Right lobe of liver (tissue), 6 donors: Measurements from ENCODE around the gene SLC4A9. TPM values are rescaled to one million over a fixed set of nuclear protein-coding genes. Genes with fewer than 3 reads are reported as not detected.

Experiments
- ATAC-seq, 4 donors: fragments of 200-7000 bp; cut with Tn5 transposase; one replicate each; pipeline ENCODE4 v1.9.1; 2020; ENCODE audit warnings: mild to moderate bottlenecking in 4 of 4, moderate library complexity in 4 of 4
- DNase-seq, 3 donors: peaks; one replicate each; pipeline ENCODE4 v3.0.0-alpha.2; 2020
- H3K27ac ChIP-seq, 3 donors: fragments of 200-600 bp; one replicate each; pipeline ENCODE4 v1.8.0; 2022
- H3K27me3 ChIP-seq, 2 donors: fragments of 200-600 bp; one replicate each; pipeline ENCODE4 v1.8.0; 2022
- H3K36me3 ChIP-seq, 4 donors: fragments of 200-600 bp; sonication (generic) in 1 of 4; one replicate each; pipeline versions ENCODE4 v1.5.1 to v1.8.0; 2017 to 2022; ENCODE audit warnings: control low read depth in 1 of 4
- H3K4me1 ChIP-seq, 4 donors: fragments of 200-600 bp; sonication (generic) in 1 of 4; one replicate each; pipeline versions ENCODE4 v1.5.1 to v1.8.0; 2017 to 2022; ENCODE audit warnings: control low read depth in 1 of 4
- H3K4me3 ChIP-seq, 3 donors: fragments of 200-600 bp; one replicate each; pipeline ENCODE4 v1.8.0; 2022
- H3K9me3 ChIP-seq, 4 donors: fragments of 200-600 bp; sonication (generic) in 1 of 4; one replicate each; pipeline versions ENCODE4 v1.5.1 to v1.8.0; 2017 to 2022; ENCODE audit warnings: control low read depth in 1 of 4
- CTCF ChIP-seq, 4 donors: fragments of 200-600 bp in 3 of 4; fragments of 450-650 bp in 1 of 4; IDR thresholded peaks; one replicate each; pipeline versions ENCODE4 v1.5.1 to v1.8.0; 2016 to 2022; ENCODE audit warnings: antibody characterized with exemption in 4 of 4, mild to moderate bottlenecking in 2 of 4
- POLR2A ChIP-seq: fragments of 450-650 bp; IDR thresholded peaks from one replicate; pipeline ENCODE4 v1.6.1; 2017; ENCODE audit warnings: antibody characterized with exemption, mild to moderate bottlenecking
- WGBS: methylation state at CpG from one replicate; pipeline ENCODE4 v1.1.6; 2018; ENCODE audit warnings: low coverage, low lambda C conversion rate; ENCODE audit not compliant: insufficient coverage; ENCODE audit errors: missing lambda C conversion rate; 5-methylcytosine and 5-hydroxymethylcytosine counted together
- intact Hi-C, 2 donors: fragments of 100-400 bp; cut with DNase I; formaldehyde crosslinking; loops; one replicate each; pipeline versions ENCODE4 v1.11.2 to v1.14.1; 2022
- total RNA-seq, 6 experiments: library from RNA; depleted of rRNA in 2 of 6; stranded (reverse); fragments of >200 nt in 2 of 6; fragmentation: NEBNext Ultra II Directional in 3 of 6; extraction: Animal tissue kit (Norgen Biotek cat#: 25700) in 3 of 6; gene quantifications; one replicate each; pipeline versions ENCODE4 v1.1.0 to v1.2.4, GENCODE V29; 2016 to 2023
- donor health status: DM: no; HTN: yes; CAD: no.
- donor health status: DM: no; HTN: no; CAD: no.
- donor health status: DM: no; HTN: no; CAD: no.
- donor health status: DM: no; HTN: yes; CAD: no.
- donor health status: DM: no; HTN: yes; CAD: no.

The SLC4A9 gene
- total RNA-seq, 6 experiments from 2014 or later: not detected

DNA sequence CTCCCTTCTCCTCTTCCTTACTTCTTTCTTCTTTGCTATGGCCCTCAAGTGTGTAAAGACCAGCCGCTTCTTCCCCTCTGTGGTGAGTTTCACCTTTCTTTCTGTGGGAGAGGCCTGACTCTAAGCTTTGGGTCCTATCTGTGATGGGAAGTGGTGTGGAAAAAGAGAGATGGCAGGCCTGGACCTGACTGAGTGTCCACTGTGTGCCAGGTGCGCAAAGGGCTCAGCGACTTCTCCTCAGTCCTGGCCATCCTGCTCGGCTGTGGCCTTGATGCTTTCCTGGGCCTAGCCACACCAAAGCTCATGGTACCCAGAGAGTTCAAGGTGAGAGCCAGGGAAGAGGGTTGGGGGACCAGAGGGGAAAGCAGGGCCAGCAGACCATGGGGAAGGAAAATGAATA is 5.9 kb downstream of the SLC4A9 start:
- DNase-seq (peak in 1 of 3 donors; percentile 29), ATAC-seq (no peak)
- Histone ChIP-seq H3K36me3 (no peaks in the 10 kb centered on the region), H3K27me3 (no peaks in the 10 kb centered on the region), H3K4me1 (peaks cover 0 to 4% (median 0%) of the 10 kb centered on the region in 4 donors), H3K4me3 (no peak overlapping the region), H3K27ac (no peak overlapping the region), H3K9me3 (no peaks in the 10 kb centered on the region)
- TF ChIP-seq CTCF (IDR thresholded peaks at IDR 0.05): no peak
- WGBS: no CpG with 5 or more reads among the region's 4 CpGs
- intact Hi-C loops: loop anchor here in 1 of 2 donors (10.0 kb wide), 1 partner anchor 349 kb away; no protein-coding TSS in a partner anchor

DNA sequence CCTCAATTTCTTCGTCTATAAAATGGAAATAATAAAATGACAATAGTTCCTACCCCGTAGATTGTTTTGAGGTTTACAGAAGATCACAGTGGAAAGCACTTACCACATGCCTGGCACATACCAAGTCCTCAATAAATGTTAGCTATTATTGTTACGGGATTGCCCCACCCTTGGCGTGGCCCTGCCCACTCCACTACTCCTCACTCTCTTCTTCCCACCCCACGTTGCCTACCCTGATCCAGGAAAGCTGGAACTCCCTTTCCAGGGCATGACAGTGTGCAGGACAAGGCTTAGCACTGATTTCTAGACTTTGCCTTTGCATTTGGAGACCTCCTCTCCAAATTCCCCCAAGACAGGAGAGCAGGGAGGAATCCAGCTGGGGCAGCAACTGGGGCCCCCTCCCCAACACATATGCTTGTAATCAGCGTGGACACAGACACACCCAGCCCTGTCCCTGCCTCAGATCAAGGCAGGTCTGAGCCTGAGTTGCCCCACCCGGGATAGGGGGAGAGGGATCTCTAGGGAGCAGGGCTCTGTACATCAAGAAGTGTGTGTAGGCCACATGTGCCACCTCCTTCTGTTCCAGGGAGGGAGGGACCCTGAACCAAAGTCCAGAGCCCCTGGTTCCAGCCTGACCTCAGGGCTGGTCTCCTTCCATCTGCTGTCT is 6.7 kb downstream of the SLC4A9 start:
- Histone ChIP-seq H3K27me3 (no peaks in the 10 kb centered on the region), H3K27ac (no peak overlapping the region), H3K4me1 (peaks cover 0 to 4% (median 0%) of the 10 kb centered on the region in 4 donors), H3K36me3 (no peaks in the 10 kb centered on the region), H3K4me3 (no peak overlapping the region), H3K9me3 (no peaks in the 10 kb centered on the region)
- WGBS: 72% methylated on average over 5 of the region's 7 CpGs
- TF ChIP-seq CTCF (IDR thresholded peaks at IDR 0.05) (no peak), POLR2A (no peak)
- no peak for DNase-seq
- ATAC-seq: no peak
- intact Hi-C loops: loop anchor here in 1 of 2 donors (10.0 kb wide), 1 partner anchor 348 kb away; no protein-coding TSS in a partner anchor

GRCh38 chr5:140367256-140368013 is 7.4 kb downstream of the SLC4A9 start:
- 90% methylated on average over 3 of the region's 8 CpGs for WGBS
- ATAC-seq (no peak), DNase-seq (peak in 1 of 3 donors; percentile 41)
- TF ChIP-seq POLR2A: no peak
- no peak for TF ChIP-seq CTCF (IDR thresholded peaks at IDR 0.05)
- Histone ChIP-seq H3K36me3 (no peaks in the 10 kb centered on the region), H3K9me3 (no peaks in the 10 kb centered on the region), H3K27ac (no peak overlapping the region), H3K27me3 (no peaks in the 10 kb centered on the region), H3K4me1 (peaks cover 0 to 4% (median 0%) of the 10 kb centered on the region in 4 donors), H3K4me3 (no peak overlapping the region)
- intact Hi-C loops: loop anchor here in 1 of 2 donors (10.0 kb wide), 1 partner anchor 347 kb away; no protein-coding TSS in a partner anchor

GRCh38 chr5:140371356-140372151 is 11.6 kb downstream of the SLC4A9 start:
- no peak for ATAC-seq
- H3K36me3 ChIP-seq: no peaks in the 10 kb centered on the region
- intact Hi-C loops: no loop called here
- H3K9me3 ChIP-seq: no peaks in the 10 kb centered on the region
- no peak overlapping the region for H3K4me3 ChIP-seq
- WGBS: 70% methylated on average over 3 of the region's 3 CpGs
- TF ChIP-seq CTCF (IDR thresholded peaks at IDR 0.05) (no peak), POLR2A (no peak)
- H3K27me3 ChIP-seq: no peaks in the 10 kb centered on the region
- H3K4me1 ChIP-seq: peaks cover 0 to 3% (median 0%) of the 10 kb centered on the region in 4 donors
- H3K27ac ChIP-seq: no peak overlapping the region
- DNase-seq: no peak
